Bronchial epithelial cell (primary cell): Measurements from ENCODE around the gene GLI2. TPM values are rescaled to one million over a fixed set of nuclear protein-coding genes. Genes with fewer than 3 reads are reported as not detected.

ENCODE experiments used
- DNase-seq: peaks from one replicate; pipeline ENCODE4 v3.0.0-alpha.2; 2010; ENCODE audit warnings: low read depth
- FAIRE-seq: peaks from 2 replicates; lab custom pipeline; 2011; peaks lifted over from hg19 to GRCh38; lab: Jason Lieb, UNC
- H3K27me3 ChIP-seq: 2 replicates; pipeline ENCODE4 v1.5.1; 2011; ENCODE audit warnings: low read length; ENCODE audit not compliant: control insufficient read depth, insufficient read depth
- H3K36me3 ChIP-seq: 2 replicates; pipeline ENCODE4 v1.5.1; 2011; ENCODE audit warnings: low read length; ENCODE audit not compliant: control insufficient read depth, insufficient read depth
- H3K4me3 ChIP-seq: 2 replicates; pipeline ENCODE4 v1.5.1; 2011; ENCODE audit warnings: mild to moderate bottlenecking, low read depth, low read length, control low read depth
- CTCF ChIP-seq: IDR thresholded peaks from 2 replicates; pipeline ENCODE4 v1.5.1; 2011; ENCODE audit warnings: mild to moderate bottlenecking, moderate library complexity, low read length, control low read depth, inconsistent platforms; ENCODE audit not compliant: insufficient read depth, severe bottlenecking
- total RNA-seq: library from RNA; depleted of rRNA; stranded (reverse); fragments of >200 nt; gene quantifications from 2 replicates; pipeline ENCODE4 v1.2.1, GENCODE V29; 2014

GLI2 gene
- total RNA-seq, 1 donor from 2014 or later: under 0.01 TPM

GRCh38 chr2:120704696-120705095, 31.0 kb upstream of the GLI2 start:
- Histone ChIP-seq H3K36me3 (no peaks in the 10 kb centered on the region), H3K27me3 (no peaks in the 10 kb centered on the region), H3K4me3 (no peak overlapping the region)
- no peak for TF ChIP-seq CTCF
- DNase-seq (no peak), FAIRE-seq (no peak)

GRCh38 chr2:120707816-120708215, 27.9 kb upstream of the GLI2 start:
- DNase-seq (no peak), FAIRE-seq (no peak)
- no peaks in the 10 kb centered on the region for H3K36me3 ChIP-seq
- peaks cover 6% of the 10 kb centered on the region for H3K27me3 ChIP-seq
- no peak for TF ChIP-seq CTCF
- no peak overlapping the region for H3K4me3 ChIP-seq

- DNase-seq (no peak), FAIRE-seq (no peak)
- no peaks in the 10 kb centered on the region for H3K36me3 ChIP-seq
- peaks cover 7% of the 10 kb centered on the region for H3K27me3 ChIP-seq
- TF ChIP-seq CTCF: no peak
- H3K4me3 ChIP-seq: no peak overlapping the region
These were observed 26.6 kb upstream of the GLI2 start for GRCh38 chr2:120708944-120709607.

GRCh38 chr2:120709608-120710041, 26.0 kb upstream of the GLI2 start:
- no peak for TF ChIP-seq CTCF
- Histone ChIP-seq H3K4me3 (no peak overlapping the region), H3K36me3 (no peaks in the 10 kb centered on the region), H3K27me3 (peaks cover 9% of the 10 kb centered on the region)
- no peak for DNase-seq
- FAIRE-seq: no peak

- DNase-seq (no peak), FAIRE-seq (no peak)
- Histone ChIP-seq H3K27me3 (peaks cover 9% of the 10 kb centered on the region), H3K4me3 (no peak overlapping the region), H3K36me3 (no peaks in the 10 kb centered on the region)
- TF ChIP-seq CTCF: no peak
These were observed 25.4 kb upstream of the GLI2 start for GRCh38 chr2:120710256-120710655.

- no peaks in the 10 kb centered on the region for H3K36me3 ChIP-seq
- TF ChIP-seq CTCF: no peak
- FAIRE-seq: peak; percentile 85
- H3K4me3 ChIP-seq: no peak overlapping the region
- H3K27me3 ChIP-seq: peaks cover 9% of the 10 kb centered on the region
- no peak for DNase-seq
These were observed 24.0 kb upstream of the GLI2 start for GRCh38 chr2:120711694-120712093.
